ENCODE data around the gene WDR27. TPM values are rescaled to one million over a fixed set of nuclear protein-coding genes. Genes with fewer than 3 reads are reported as not detected.

WDR27 gene
- total RNA-seq, 2 experiments from 2014 or later: 48.8 to 49.6 TPM

DNA sequence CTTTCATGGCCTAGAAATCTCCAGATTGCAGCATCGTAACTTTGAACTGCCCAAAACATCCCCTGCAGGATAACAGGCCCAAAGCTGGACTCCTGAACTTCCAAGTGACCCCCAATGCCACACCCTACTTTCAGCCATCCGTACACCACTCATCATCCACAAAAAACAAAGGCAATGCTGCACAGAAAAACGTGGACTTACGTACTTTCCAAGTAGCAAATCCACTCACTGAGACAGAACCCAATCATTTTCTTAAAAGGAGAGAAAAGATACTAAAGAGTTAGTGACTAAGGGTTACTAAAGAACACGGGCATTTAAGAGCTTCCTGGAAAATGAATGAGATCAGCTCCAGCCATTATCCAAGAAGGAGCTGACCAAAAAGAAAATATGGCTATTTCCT lies 211.0 kb downstream of the WDR27 start:
- H3K27ac Mint-ChIP-seq: no peak overlapping the region

DNA sequence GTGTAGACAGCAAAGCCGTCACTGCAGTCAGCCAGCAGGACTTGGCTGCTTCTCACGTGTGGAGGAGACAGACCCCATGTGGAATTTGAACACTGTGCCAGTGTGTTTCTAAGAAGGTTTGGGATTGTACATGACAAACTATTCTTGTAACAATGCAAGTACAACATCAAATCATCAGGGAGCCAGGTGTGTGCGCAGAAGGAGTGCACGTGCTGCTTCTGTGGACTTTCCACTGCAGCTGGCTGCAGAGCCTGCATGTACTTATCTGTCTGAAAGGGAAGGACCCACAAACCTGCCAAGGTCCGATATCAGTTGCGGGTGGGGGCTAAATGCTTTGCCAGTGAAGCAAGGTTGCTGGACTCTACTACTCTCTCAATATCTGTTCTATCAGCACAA lies 211.6 kb downstream of the WDR27 start:
- Mint-ChIP-seq H3K4me1 (ENCODE audit: low read depth) (no peaks in the 10 kb centered on the region), H3K27me3 (no peaks in the 10 kb centered on the region), H3K4me3 (no peak overlapping the region), H3K36me3 (ENCODE audit: low read depth) (no peaks in the 10 kb centered on the region), H3K9me3 (no peaks in the 10 kb centered on the region), H3K27ac (no peak overlapping the region)
- ChIA-PET CTCF (no interaction called here), POLR2A (no interaction called here)
- TF ChIP-seq, protein P1, sequence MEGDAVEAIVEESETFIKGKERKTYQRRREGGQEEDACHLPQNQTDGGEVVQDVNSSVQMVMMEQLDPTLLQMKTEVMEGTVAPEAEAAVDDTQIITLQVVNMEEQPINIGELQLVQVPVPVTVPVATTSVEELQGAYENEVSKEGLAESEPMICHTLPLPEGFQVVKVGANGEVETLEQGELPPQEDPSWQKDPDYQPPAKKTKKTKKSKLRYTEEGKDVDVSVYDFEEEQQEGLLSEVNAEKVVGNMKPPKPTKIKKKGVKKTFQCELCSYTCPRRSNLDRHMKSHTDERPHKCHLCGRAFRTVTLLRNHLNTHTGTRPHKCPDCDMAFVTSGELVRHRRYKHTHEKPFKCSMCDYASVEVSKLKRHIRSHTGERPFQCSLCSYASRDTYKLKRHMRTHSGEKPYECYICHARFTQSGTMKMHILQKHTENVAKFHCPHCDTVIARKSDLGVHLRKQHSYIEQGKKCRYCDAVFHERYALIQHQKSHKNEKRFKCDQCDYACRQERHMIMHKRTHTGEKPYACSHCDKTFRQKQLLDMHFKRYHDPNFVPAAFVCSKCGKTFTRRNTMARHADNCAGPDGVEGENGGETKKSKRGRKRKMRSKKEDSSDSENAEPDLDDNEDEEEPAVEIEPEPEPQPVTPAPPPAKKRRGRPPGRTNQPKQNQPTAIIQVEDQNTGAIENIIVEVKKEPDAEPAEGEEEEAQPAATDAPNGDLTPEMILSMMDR (IDR thresholded peaks at IDR 0.05): no peak
- ATAC-seq: no peak
- no peak for DNase-seq
- intact Hi-C loops (cut with micrococcal nuclease): no loop called here

More for the DNA sequence above, 211.0 kb downstream of the WDR27 start:
- no peak for ATAC-seq
- POLR2A ChIA-PET: no interaction called here
- CTCF ChIA-PET: no interaction called here
- intact Hi-C loops (cut with micrococcal nuclease): no loop called here
- Mint-ChIP-seq H3K9me3 (no peaks in the 10 kb centered on the region), H3K27me3 (no peaks in the 10 kb centered on the region), H3K36me3 (ENCODE audit: low read depth) (no peaks in the 10 kb centered on the region), H3K4me1 (ENCODE audit: low read depth) (no peaks in the 10 kb centered on the region), H3K4me3 (no peak overlapping the region)
- TF ChIP-seq, protein P1 (IDR thresholded peaks at IDR 0.05): no peak
- DNase-seq: no peak

DNA sequence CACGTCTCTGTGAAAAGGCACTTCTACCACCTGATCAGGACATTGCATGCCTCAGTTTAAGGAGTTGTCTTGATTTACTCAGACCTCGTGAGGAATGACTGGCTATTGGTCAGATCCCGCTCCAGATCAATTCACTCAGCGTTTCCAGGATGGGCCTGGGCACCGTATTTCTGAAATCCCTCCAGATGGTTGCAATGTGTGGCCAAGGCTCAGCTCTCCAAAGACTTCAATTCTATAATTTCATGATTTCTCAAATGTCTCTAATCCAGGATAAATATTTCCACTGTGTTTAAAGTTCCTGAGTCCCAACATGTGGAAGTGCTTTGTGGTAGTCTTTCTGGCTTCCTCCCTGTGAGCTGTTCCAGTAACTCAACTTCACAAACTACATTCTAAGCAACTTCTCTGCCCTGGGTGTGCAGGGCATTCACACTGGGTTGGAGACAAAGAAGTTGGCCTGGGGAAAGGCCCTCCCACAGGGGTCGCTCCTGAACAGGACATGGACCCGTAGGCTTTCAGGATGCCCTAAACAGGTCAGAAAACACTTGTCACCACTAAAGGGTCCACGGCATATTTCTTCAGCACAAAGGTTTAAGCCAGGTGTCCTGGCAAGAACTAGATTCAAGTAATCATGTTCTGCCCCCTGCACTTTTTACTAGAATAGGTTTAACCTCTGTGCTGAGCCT lies 212.1 kb downstream of the WDR27 start:
- TF ChIP-seq, protein P1 (IDR thresholded peaks at IDR 0.05): no peak
- no peak for ATAC-seq
- DNase-seq: no peak
- Mint-ChIP-seq H3K4me1 (ENCODE audit: low read depth) (no peaks in the 10 kb centered on the region), H3K27me3 (no peaks in the 10 kb centered on the region), H3K36me3 (ENCODE audit: low read depth) (no peaks in the 10 kb centered on the region), H3K27ac (no peak overlapping the region), H3K9me3 (peaks cover 2% of the 10 kb centered on the region), H3K4me3 (no peak overlapping the region)
- intact Hi-C loops (cut with micrococcal nuclease): no loop called here
- ChIA-PET CTCF (no interaction called here), POLR2A (no interaction called here)

DNA sequence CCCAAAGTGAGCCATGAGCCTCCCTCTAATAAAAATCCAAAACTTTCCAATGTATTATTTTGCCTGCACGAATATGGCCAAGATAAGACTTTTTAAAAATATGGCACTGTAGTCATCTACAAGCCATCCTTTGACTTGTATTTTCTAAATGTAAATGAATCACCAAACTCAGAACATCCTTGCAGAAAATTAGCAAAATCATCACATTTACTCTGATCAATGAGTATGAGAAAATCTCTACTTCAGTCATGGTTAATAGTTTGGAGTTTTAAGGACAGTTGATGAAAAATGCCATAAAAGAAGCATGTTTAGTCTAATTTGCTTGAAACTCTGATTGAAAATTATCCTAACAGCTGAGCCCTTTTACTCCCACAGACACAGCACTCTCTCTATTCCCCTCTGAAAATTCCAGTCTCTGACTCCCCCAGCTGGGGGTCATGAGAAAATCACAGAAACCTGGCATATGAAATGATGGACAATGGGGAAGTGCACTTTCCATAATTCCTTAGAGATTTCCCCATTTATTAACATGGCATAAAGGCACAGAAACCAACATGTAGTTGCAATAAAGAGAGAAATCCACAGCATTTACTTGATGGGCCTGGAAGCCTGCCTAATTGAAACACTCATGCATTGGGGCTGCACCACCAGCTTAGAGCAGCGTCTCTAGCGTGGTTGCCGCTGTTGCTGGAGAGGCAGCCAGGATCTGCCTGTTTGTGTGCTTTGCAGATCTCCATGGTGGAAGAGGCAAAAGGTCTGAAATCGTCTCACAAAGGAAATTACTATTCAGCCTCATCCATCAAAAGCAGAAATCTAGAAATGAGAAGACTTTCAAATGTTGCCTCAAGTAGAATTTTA lies 214.0 kb downstream of the WDR27 start:
- intact Hi-C loops (cut with micrococcal nuclease): no loop called here
- Mint-ChIP-seq H3K4me3 (no peak overlapping the region), H3K9me3 (peaks cover 9% of the 10 kb centered on the region), H3K36me3 (ENCODE audit: low read depth) (peaks cover 1% of the 10 kb centered on the region), H3K27me3 (no peaks in the 10 kb centered on the region), H3K27ac (no peak overlapping the region), H3K4me1 (ENCODE audit: low read depth) (no peaks in the 10 kb centered on the region)
- TF ChIP-seq, protein P1 (IDR thresholded peaks at IDR 0.05): no peak
- ATAC-seq (no peak), DNase-seq (no peak)
- CTCF ChIA-PET: no interaction called here
- POLR2A ChIA-PET: no interaction called here
